ENCODE results near the gene C2CD4C.
"Not testable (repeated sequence)": the region's sequence is repeated elsewhere in the genome, so short reads cannot be mapped to it uniquely, and the experiment has no call there.

C2CD4C gene

GRCh38 chr19:453606-454005, 44.7 kb upstream of the C2CD4C start:
- H3K27ac ChIP-seq, result no peak overlapping the region
- no peak for TF ChIP-seq CTCF (conservative IDR thresholded peaks at IDR 0.05)

- no peak overlapping the region for H3K27ac ChIP-seq
- no peak for TF ChIP-seq CTCF (conservative IDR thresholded peaks at IDR 0.05)
Observed at GRCh38 chr19:452829-453228, 43.9 kb upstream of the C2CD4C start.

DNA sequence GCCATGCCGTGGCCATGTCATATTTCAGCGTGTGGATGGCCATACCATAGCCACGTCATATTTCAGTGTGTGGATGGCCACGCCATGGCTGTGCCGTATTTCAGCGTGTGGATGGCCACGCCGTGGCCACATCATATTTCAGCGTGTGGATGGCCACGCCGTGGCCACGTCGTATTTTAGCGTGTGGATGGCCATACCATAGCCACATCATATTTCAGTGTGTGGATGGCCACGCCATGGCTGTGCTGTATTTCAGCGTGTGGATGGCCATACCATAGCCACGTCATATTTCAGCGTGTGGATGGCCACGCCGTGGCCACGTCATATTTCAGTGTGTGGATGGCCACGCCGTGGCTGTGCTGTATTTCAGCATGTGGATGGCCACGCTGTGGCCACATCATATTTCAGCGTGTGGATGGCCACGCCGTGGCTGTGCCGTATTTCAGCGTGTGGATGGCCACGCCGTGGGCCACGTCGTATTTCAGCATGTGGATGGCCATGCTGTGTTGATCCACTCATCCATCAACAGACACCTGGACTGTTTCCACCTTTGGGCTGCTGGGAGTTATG, 42.0 kb upstream of the C2CD4C start:
- not testable (repeated sequence) for H3K27ac ChIP-seq

DNA sequence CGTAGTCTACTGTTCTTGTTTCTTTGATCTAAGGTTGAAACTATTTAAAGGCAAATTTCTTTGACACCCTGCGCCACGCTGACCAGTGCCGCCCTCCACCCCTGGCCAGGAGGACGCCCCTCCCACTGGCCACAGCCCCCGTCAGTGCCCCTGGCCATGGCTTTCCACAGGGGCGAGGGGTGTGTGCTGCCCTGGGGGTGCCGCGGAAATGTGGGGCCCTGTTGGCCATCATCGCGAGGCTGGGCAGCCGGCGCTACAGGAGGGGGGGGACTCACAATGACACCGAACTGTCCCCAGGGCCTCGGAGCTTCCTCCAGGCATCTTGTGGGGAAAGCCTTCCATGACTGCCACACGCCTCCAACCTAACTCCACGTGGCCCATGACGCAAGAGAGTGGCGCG, 41.0 kb upstream of the C2CD4C start:
- H3K27ac ChIP-seq, result no peak overlapping the region
- TF ChIP-seq CTCF (conservative IDR thresholded peaks at IDR 0.05), result no peak

DNA sequence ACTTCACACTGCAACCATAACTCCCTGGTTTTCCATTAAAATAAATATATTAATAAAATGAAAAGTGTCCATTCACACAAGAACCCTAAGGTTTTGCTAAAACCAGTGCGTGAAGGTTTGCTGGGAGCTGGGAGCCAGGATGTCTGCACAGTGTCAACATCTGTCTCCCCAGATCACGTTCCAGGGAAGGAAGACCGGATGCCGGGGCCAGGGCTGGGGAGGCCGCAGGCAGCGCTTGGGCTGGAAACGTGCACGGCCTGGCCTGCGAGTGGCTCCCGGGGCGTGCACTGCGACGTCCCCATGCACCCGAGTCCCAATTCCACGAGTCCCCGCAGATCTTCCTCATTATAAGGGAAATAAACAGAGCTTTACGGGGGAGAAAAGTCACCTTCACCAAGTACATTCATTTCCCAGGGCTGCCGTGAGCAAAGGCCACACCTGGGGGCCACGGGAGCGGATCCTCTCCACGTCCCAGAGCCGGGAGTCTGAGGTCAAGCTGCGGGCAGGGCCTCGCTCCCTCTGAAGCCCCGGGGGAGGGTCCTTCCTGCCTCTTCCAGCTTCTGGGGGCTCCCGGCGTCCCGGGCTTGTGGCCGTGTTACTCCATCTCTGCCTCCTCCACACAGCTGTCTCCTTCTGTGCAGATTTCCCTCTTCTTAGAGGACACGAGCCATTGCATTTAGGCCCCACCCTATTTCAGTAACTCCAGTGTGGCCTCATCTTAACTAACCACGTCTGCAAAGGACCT, 39.0 kb upstream of the C2CD4C start:
- no peak overlapping the region for H3K27ac ChIP-seq
- TF ChIP-seq CTCF (conservative IDR thresholded peaks at IDR 0.05), result no peak

GRCh38 chr19:447064-447426, 38.1 kb upstream of the C2CD4C start:
- no peak overlapping the region for H3K27ac ChIP-seq
- no peak for TF ChIP-seq CTCF (conservative IDR thresholded peaks at IDR 0.05)

- no peak overlapping the region for H3K27ac ChIP-seq
- no peak for TF ChIP-seq CTCF (conservative IDR thresholded peaks at IDR 0.05)
Observed at GRCh38 chr19:444677-445210, 35.8 kb upstream of the C2CD4C start.

- H3K27ac ChIP-seq, result no peak overlapping the region
- TF ChIP-seq CTCF (conservative IDR thresholded peaks at IDR 0.05), result no peak
Observed at GRCh38 chr19:443005-443404, 34.1 kb upstream of the C2CD4C start.
